ENCODE data around the gene PPP3R1. TPM values are rescaled to one million over a fixed set of nuclear protein-coding genes. Genes with fewer than 3 reads are reported as not detected.

The PPP3R1 gene
- total and polyA plus RNA-seq, 9 of the 15 experiments (the other 6 are each of a cell fraction or from before 2014, with no cell fraction given) = 3.7 to 70.0 (median 24.8) TPM

GRCh38 chr2:68252400-68253218 lies at the start of gene PPP3R1 (continued):
- TF ChIP-seq RERE (CRISPR knock-in tag; IDR thresholded peaks at IDR 0.05; ENCODE audit: borderline replicate concordance) (no peak), ARNT (IDR thresholded peaks at IDR 0.05) (no peak), ZNF561 (CRISPR knock-in tag; conservative IDR thresholded peaks at IDR 0.05) (no peak), TEAD2 (tag; IDR thresholded peaks at IDR 0.05) (no peak), TCF7L2 (IDR thresholded peaks at IDR 0.05; ENCODE audit: low read depth, low read length) (no peak), E2F1 (CRISPR knock-in tag; IDR thresholded peaks at IDR 0.05) (peak; percentile 87), SP1 (CRISPR knock-in tag; IDR thresholded peaks at IDR 0.05) (peak; percentile 72), ZNF407 (IDR thresholded peaks at IDR 0.05; ENCODE audit: low read depth) (no peak), ZBTB9 (CRISPR knock-in tag; IDR thresholded peaks at IDR 0.05) (peak; percentile 83; the same call in 1 of the 2 replicates)

Measured in K562 (cell line).